Ishikawa (cell line): ENCODE results near the gene BARD1.

ENCODE experiments used
- CEBPB ChIP-seq: IDR thresholded peaks from 2 replicates; pipeline ENCODE4 v1.6.1; 2012
- FOXM1 ChIP-seq: IDR thresholded peaks from 2 replicates; pipeline ENCODE4 v1.6.1; 2012; ENCODE audit warnings: low read depth, borderline replicate concordance
- RAD21 ChIP-seq: IDR thresholded peaks from 2 replicates; pipeline ENCODE4 v1.6.1; 2012; ENCODE audit warnings: low read depth
- ZBTB7A ChIP-seq: IDR thresholded peaks from 2 replicates; pipeline ENCODE4 v1.6.1; 2012; ENCODE audit warnings: low read depth
- TF ChIP-seq, protein P1 (sequence below): IDR thresholded peaks from 2 replicates; pipeline ENCODE4 v1.6.1; 2012
- TF ChIP-seq, protein P2 (sequence below): IDR thresholded peaks from 2 replicates; pipeline ENCODE4 v1.6.1; 2012; ENCODE audit warnings: low read depth, mild to moderate bottlenecking

DNA sequence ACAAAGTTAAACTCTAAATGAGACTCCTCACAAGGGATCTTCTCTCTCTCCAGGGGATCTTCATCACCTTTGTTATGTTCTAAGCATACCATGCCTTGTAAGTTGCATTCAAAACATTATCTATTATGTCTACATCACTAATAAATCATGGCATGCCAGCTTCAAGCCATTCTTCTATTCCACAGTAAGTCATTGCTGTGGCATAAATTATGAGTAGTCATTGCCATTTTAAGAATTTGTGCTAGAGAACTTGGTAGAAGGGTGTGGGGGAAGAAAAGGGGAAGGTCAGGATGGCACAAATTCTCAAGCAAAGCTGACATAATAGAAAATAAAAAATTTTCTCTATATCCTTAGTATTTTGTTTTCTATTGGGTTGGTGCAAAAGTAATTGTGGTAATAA, 33.5 kb downstream of the BARD1 start:
- no peak for TF ChIP-seq RAD21
- TF ChIP-seq FOXM1, result no peak
- no peak for TF ChIP-seq CEBPB
- TF ChIP-seq ZBTB7A, result no peak
- TF ChIP-seq, protein P1, sequence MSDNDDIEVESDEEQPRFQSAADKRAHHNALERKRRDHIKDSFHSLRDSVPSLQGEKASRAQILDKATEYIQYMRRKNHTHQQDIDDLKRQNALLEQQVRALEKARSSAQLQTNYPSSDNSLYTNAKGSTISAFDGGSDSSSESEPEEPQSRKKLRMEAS, result no peak
- TF ChIP-seq, protein P2, sequence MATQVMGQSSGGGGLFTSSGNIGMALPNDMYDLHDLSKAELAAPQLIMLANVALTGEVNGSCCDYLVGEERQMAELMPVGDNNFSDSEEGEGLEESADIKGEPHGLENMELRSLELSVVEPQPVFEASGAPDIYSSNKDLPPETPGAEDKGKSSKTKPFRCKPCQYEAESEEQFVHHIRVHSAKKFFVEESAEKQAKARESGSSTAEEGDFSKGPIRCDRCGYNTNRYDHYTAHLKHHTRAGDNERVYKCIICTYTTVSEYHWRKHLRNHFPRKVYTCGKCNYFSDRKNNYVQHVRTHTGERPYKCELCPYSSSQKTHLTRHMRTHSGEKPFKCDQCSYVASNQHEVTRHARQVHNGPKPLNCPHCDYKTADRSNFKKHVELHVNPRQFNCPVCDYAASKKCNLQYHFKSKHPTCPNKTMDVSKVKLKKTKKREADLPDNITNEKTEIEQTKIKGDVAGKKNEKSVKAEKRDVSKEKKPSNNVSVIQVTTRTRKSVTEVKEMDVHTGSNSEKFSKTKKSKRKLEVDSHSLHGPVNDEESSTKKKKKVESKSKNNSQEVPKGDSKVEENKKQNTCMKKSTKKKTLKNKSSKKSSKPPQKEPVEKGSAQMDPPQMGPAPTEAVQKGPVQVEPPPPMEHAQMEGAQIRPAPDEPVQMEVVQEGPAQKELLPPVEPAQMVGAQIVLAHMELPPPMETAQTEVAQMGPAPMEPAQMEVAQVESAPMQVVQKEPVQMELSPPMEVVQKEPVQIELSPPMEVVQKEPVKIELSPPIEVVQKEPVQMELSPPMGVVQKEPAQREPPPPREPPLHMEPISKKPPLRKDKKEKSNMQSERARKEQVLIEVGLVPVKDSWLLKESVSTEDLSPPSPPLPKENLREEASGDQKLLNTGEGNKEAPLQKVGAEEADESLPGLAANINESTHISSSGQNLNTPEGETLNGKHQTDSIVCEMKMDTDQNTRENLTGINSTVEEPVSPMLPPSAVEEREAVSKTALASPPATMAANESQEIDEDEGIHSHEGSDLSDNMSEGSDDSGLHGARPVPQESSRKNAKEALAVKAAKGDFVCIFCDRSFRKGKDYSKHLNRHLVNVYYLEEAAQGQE, result no peak
